ENCODE results near the gene CAMTA1.
A peak's percentile ranks its signal among the peaks of the same experiment; 100 is the strongest.

The CAMTA1 gene

GRCh38 chr1:7491109-7491817 is 706.0 kb downstream of the CAMTA1 start:
- peak; percentile 89 for FAIRE-seq

GRCh38 chr1:7491818-7492173 is 706.5 kb downstream of the CAMTA1 start:
- FAIRE-seq = no peak

- peak; percentile 12 for FAIRE-seq
These were observed 708.6 kb downstream of the CAMTA1 start for GRCh38 chr1:7493711-7494454.

GRCh38 chr1:7495962-7496361 is 710.7 kb downstream of the CAMTA1 start:
- no peak for FAIRE-seq

GRCh38 chr1:7497107-7497637 is 711.9 kb downstream of the CAMTA1 start:
- FAIRE-seq = no peak

GRCh38 chr1:7500381-7501083 is 715.3 kb downstream of the CAMTA1 start:
- no peak for FAIRE-seq

- peak; percentile 53 for FAIRE-seq
These were observed 715.8 kb downstream of the CAMTA1 start for GRCh38 chr1:7501084-7501491.

- FAIRE-seq = no peak
These were observed 716.7 kb downstream of the CAMTA1 start for GRCh38 chr1:7501723-7502603.

GRCh38 chr1:7503691-7504437 is 718.6 kb downstream of the CAMTA1 start:
- no peak for FAIRE-seq

GRCh38 chr1:7504438-7504720 is 719.1 kb downstream of the CAMTA1 start:
- no peak for FAIRE-seq

GRCh38 chr1:7505094-7505770 is 720.0 kb downstream of the CAMTA1 start:
- FAIRE-seq = no peak

- FAIRE-seq = no peak
These were observed 720.7 kb downstream of the CAMTA1 start for GRCh38 chr1:7505771-7506453.

GRCh38 chr1:7506454-7507284 is 721.4 kb downstream of the CAMTA1 start:
- no peak for FAIRE-seq

GRCh38 chr1:7507285-7508019 is 722.2 kb downstream of the CAMTA1 start:
- FAIRE-seq = no peak

GRCh38 chr1:7508052-7508933 is 723.0 kb downstream of the CAMTA1 start:
- FAIRE-seq = no peak

- FAIRE-seq = no peak
These were observed 723.8 kb downstream of the CAMTA1 start for GRCh38 chr1:7508934-7509519.

GRCh38 chr1:7509598-7509997 is 724.3 kb downstream of the CAMTA1 start:
- FAIRE-seq = no peak

Measured in endometrium (tissue), 2 donors.